ENCODE results near the gene MCHR1. TPM values are rescaled to one million over a fixed set of nuclear protein-coding genes. Genes with fewer than 3 reads are reported as not detected.

The MCHR1 gene
- total and polyA plus RNA-seq, 2 of the 13 experiments (the other 11 are each of a cell fraction or from before 2014, with no cell fraction given), result 0.40 to 0.83 TPM

- TF ChIP-seq NFAT5 (CRISPR knock-in tag; IDR thresholded peaks at IDR 0.05), result no peak
- peak; percentile 53 for TF ChIP-seq BRCA1 (CRISPR knock-in tag; IDR thresholded peaks at IDR 0.05)
- TF ChIP-seq ZNF839 (CRISPR knock-in tag; IDR thresholded peaks at IDR 0.05; ENCODE audit: borderline replicate concordance), result no peak
- peak; percentile 29 for TF ChIP-seq YY1 (IDR thresholded peaks at IDR 0.05; ENCODE audit: insufficient read depth, insufficient replicate concordance, low read depth, low read length)
- TF ChIP-seq SOX5 (CRISPR knock-in tag; IDR thresholded peaks at IDR 0.05; ENCODE audit: borderline replicate concordance), result peak; percentile 33; the same call in 1 of the 2 replicates
- TF ChIP-seq CBX5 (CRISPR knock-in tag; IDR thresholded peaks at IDR 0.05; ENCODE audit: borderline replicate concordance), result peak; percentile 39; the same call in 1 of the 2 replicates
- no peak for TF ChIP-seq DBP (CRISPR knock-in tag; IDR thresholded peaks at IDR 0.05; ENCODE audit: not compliant biosample characterization)
- no peak for TF ChIP-seq ZNF572 (CRISPR knock-in tag; IDR thresholded peaks at IDR 0.05)
- TF ChIP-seq GZF1 (CRISPR knock-in tag; IDR thresholded peaks at IDR 0.05), result peak; percentile 30; the same call in 1 of the 2 replicates
- no peak for TF ChIP-seq ZNF484 (CRISPR knock-in tag; IDR thresholded peaks at IDR 0.05; ENCODE audit: borderline replicate concordance, low read depth)
- no peak for TF ChIP-seq SRSF4 (IDR thresholded peaks at IDR 0.05; ENCODE audit: low read depth, low read length, poor library complexity, severe bottlenecking)
- TF ChIP-seq MED13 (CRISPR knock-in tag; IDR thresholded peaks at IDR 0.05), result peak; percentile 53; the same call in 1 of the 2 replicates
- no peak for TF ChIP-seq E2F5 (CRISPR knock-in tag; conservative IDR thresholded peaks at IDR 0.05)
- TF ChIP-seq GFI1 (CRISPR knock-in tag; IDR thresholded peaks at IDR 0.05; ENCODE audit: borderline replicate concordance), result peak; percentile 74; the same call in 1 of the 2 replicates
- TF ChIP-seq ZNF773 (CRISPR knock-in tag; IDR thresholded peaks at IDR 0.05; ENCODE audit: borderline replicate concordance), result 0 out of 2 replicates have a peak, but pooled peaks have one; percentile 31
- peak; percentile 65 for TF ChIP-seq PHF20 (CRISPR knock-in tag; IDR thresholded peaks at IDR 0.05)
- no peak for TF ChIP-seq BCL6 (CRISPR knock-in tag; IDR thresholded peaks at IDR 0.05)
Observed at GRCh38 chr22:40651563-40652501, 27.5 kb upstream of the MCHR1 start (continued).

All from HepG2 (cell line).